Measurements from ENCODE around the gene IGSF21. TPM values are rescaled to one million over a fixed set of nuclear protein-coding genes. Genes with fewer than 3 reads are reported as not detected.

The IGSF21 gene
- total RNA-seq, 2 experiments from 2014 or later, result not detected

DNA sequence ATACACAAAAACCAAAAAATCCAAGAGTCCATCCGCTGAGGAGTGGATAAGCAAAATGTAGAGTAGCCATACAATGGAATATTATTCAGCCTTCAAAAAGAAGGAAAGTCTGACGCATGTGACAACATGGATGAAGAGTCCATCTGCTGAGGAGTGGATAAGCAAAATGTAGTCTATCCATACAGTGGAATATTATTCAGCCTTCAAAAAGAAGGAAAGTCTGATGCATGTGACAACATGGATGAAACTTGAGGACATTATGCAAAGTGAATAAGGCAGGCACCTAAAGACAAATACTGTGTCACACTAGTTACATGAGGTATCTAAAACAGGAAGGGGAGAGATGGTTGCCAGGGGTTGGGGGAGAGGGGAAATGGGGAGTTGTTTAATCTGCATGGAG is 14.0 kb upstream of the IGSF21 start:
- Histone ChIP-seq H3K27ac (ENCODE audit: low read depth in 1 of 2, low read length in 2 of 2) (no peak overlapping the region), H3K4me1 (ENCODE audit: insufficient read depth, low read length) (no peaks in the 10 kb centered on the region), H3K27me3 (ENCODE audit: control insufficient read depth in 1 of 2, insufficient read depth in 2 of 2, low read length in 2 of 2) (peaks cover 0 to 9% of the 10 kb centered on the region in 2 experiments), H3K36me3 (ENCODE audit: insufficient read depth, low read length) (no peaks in the 10 kb centered on the region), H3K9me3 (ENCODE audit: control insufficient read depth in 1 of 2, insufficient read depth in 1 of 2, low read length in 2 of 2) (peaks cover 0 to 8% of the 10 kb centered on the region in 2 experiments), H3K4me3 (ENCODE audit: low read length) (no peak overlapping the region)
- H3K27ac Mint-ChIP-seq, result no peak overlapping the region
- H3K27me3 Mint-ChIP-seq, result peaks cover 46% of the 10 kb centered on the region
- POLR2A ChIA-PET, result no interaction called here
- no peaks in the 10 kb centered on the region for H3K9me3 Mint-ChIP-seq
- DNase-seq (no peak), ATAC-seq (ENCODE audit: poor library complexity) (no peak)
- CTCF ChIA-PET, result interaction anchor here (1.3 kb wide), 1 partner anchor 8 kb away, joined by 3 read pairs; no protein-coding TSS in a partner anchor
- intact Hi-C loops (cut with DNase I, micrococcal nuclease), result no loop called here
- H3K4me3 Mint-ChIP-seq, result no peak overlapping the region
- no peak for TF ChIP-seq CTCF (IDR thresholded peaks at IDR 0.05)
- no peaks in the 10 kb centered on the region for H3K36me3 Mint-ChIP-seq (ENCODE audit: low read depth)
- no peaks in the 10 kb centered on the region for H3K4me1 Mint-ChIP-seq (ENCODE audit: low read depth)

DNA sequence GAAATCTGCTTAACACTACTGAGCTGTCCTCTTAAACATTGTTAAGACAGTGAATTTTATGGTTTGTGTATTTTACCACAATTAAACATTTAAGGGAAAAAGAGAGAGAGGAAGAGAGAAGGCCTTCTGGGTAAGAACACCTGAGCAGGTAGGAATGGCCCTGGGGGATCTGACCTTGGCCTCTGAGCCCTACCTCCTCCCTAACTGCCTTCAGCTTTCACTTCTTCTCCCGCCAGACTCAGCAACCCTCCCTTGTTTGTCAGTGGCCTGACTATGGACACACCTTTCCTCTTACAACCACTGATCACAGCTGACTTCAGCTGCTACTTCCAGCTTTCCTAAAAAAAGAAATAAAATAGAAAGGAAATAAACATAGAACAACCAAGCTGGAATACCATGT is 13.5 kb upstream of the IGSF21 start:
- H3K4me3 ChIP-seq (ENCODE audit: low read length), result no peak overlapping the region
- no peaks in the 10 kb centered on the region for H3K4me1 ChIP-seq (ENCODE audit: insufficient read depth, low read length)
- H3K36me3 ChIP-seq (ENCODE audit: insufficient read depth, low read length), result no peaks in the 10 kb centered on the region
- TF ChIP-seq CTCF (IDR thresholded peaks at IDR 0.05), result no peak
- Mint-ChIP-seq H3K27me3 (peaks cover 45% of the 10 kb centered on the region), H3K36me3 (ENCODE audit: low read depth) (no peaks in the 10 kb centered on the region), H3K4me3 (no peak overlapping the region), H3K27ac (no peak overlapping the region), H3K4me1 (ENCODE audit: low read depth) (no peaks in the 10 kb centered on the region), H3K9me3 (no peaks in the 10 kb centered on the region)
- ATAC-seq (ENCODE audit: poor library complexity), result no peak
- peaks cover 0 to 9% of the 10 kb centered on the region in 2 experiments for H3K27me3 ChIP-seq (ENCODE audit: control insufficient read depth in 1 of 2, insufficient read depth in 2 of 2, low read length in 2 of 2)
- H3K27ac ChIP-seq (ENCODE audit: low read depth in 1 of 2, low read length in 2 of 2), result no peak overlapping the region
- no peak for DNase-seq
- POLR2A ChIA-PET, result no interaction called here
- intact Hi-C loops (cut with DNase I, micrococcal nuclease), result no loop called here
- H3K9me3 ChIP-seq (ENCODE audit: control insufficient read depth in 1 of 2, insufficient read depth in 1 of 2, low read length in 2 of 2), result peaks cover 0 to 8% of the 10 kb centered on the region in 2 experiments
- CTCF ChIA-PET, result interaction anchor here (1.3 kb wide), 1 partner anchor 8 kb away, joined by 3 read pairs; no protein-coding TSS in a partner anchor

DNA sequence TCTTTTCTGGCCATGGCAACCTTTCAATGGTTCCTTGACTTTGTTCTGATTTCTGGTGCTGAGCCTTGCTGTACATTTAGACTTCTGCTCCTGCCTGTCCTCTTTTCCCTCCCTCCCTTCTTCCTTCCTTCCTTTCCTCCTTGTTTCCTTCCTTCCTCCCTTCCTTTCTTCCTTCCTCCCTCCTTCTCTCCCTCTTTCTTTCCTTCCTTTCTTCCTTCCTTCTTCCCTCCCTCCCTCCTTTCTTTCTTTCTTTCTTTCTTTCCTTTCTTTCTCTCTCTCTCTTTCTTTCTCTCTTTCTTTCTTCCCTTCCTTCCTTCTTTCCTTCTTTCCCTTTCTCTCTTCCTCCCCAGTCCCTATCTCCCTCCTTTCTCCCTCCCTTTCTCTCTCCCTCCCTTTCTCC is 10.4 kb upstream of the IGSF21 start:
- ATAC-seq (ENCODE audit: poor library complexity), result no peak
- H3K4me3 ChIP-seq (ENCODE audit: low read length), result no peak overlapping the region

More for the DNA sequence above, 10.4 kb upstream of the IGSF21 start:
- Mint-ChIP-seq H3K4me3 (no peak overlapping the region), H3K4me1 (ENCODE audit: low read depth) (no peaks in the 10 kb centered on the region), H3K27ac (no peak overlapping the region), H3K36me3 (ENCODE audit: low read depth) (no peaks in the 10 kb centered on the region), H3K9me3 (no peaks in the 10 kb centered on the region), H3K27me3 (peaks cover 56% of the 10 kb centered on the region)
- Histone ChIP-seq H3K27me3 (ENCODE audit: control insufficient read depth in 1 of 2, insufficient read depth in 2 of 2, low read length in 2 of 2) (peaks cover 6 to 18% of the 10 kb centered on the region in 2 experiments), H3K27ac (ENCODE audit: low read depth in 1 of 2, low read length in 2 of 2) (no peak overlapping the region), H3K36me3 (ENCODE audit: insufficient read depth, low read length) (no peaks in the 10 kb centered on the region), H3K4me1 (ENCODE audit: insufficient read depth, low read length) (no peaks in the 10 kb centered on the region), H3K9me3 (ENCODE audit: control insufficient read depth in 1 of 2, insufficient read depth in 1 of 2, low read length in 2 of 2) (peaks cover 0 to 8% of the 10 kb centered on the region in 2 experiments)
- DNase-seq, result no peak
- no peak for TF ChIP-seq CTCF (IDR thresholded peaks at IDR 0.05)
- CTCF ChIA-PET, result no interaction called here
- POLR2A ChIA-PET, result no interaction called here
- intact Hi-C loops (cut with DNase I, micrococcal nuclease), result no loop called here

Data from CD4-positive, alpha-beta T cell (primary cell).